Spleen (tissue), 7 donors: Measurements from ENCODE around the gene GALNT17.

Experiments
- POLR2AphosphoS5 ChIP-seq, 3 donors: sonication (generic); formaldehyde crosslinking; IDR thresholded peaks; one replicate each; pipeline ENCODE4 v1.5.1; 2017; ENCODE audit warnings: antibody characterized with exemption in 3 of 3
- TF ChIP-seq, protein P1 (sequence below), 11 experiments: fragments of 200-600 bp in 7 of 11; fragments of 450-650 bp in 4 of 11; sonication (generic) in 4 of 11; IDR thresholded peaks in 8 of 11; conservative IDR thresholded peaks in 3 of 11; 1 replicate in 7 of 11; 2 replicates in 4 of 11; pipeline versions ENCODE4 v1.4.0 to v1.8.0; 2016 to 2021; ENCODE audit warnings: antibody characterized with exemption in 11 of 11, inconsistent platforms in 4 of 11, mild to moderate bottlenecking in 1 of 11
- donor health status: DM: no; HTN: no; CAD: no; lungs with moderate emphysema.
- donor health status: DM: no; HTN: no; CAD: no.
- donor health status: DM: no; HTN: no; CAD: no.

GRCh38 chr7:71466448-71467145 is 334.7 kb downstream of the GALNT17 start:
- TF ChIP-seq POLR2AphosphoS5 (IDR thresholded peaks at IDR 0.05): no peak
- TF ChIP-seq, protein P1, sequence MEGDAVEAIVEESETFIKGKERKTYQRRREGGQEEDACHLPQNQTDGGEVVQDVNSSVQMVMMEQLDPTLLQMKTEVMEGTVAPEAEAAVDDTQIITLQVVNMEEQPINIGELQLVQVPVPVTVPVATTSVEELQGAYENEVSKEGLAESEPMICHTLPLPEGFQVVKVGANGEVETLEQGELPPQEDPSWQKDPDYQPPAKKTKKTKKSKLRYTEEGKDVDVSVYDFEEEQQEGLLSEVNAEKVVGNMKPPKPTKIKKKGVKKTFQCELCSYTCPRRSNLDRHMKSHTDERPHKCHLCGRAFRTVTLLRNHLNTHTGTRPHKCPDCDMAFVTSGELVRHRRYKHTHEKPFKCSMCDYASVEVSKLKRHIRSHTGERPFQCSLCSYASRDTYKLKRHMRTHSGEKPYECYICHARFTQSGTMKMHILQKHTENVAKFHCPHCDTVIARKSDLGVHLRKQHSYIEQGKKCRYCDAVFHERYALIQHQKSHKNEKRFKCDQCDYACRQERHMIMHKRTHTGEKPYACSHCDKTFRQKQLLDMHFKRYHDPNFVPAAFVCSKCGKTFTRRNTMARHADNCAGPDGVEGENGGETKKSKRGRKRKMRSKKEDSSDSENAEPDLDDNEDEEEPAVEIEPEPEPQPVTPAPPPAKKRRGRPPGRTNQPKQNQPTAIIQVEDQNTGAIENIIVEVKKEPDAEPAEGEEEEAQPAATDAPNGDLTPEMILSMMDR (IDR thresholded peaks at IDR 0.05 in 8 of 11, conservative IDR thresholded peaks at IDR 0.05 in 3 of 11): no peak
